ENCODE measurements around the gene TXN. TPM values are rescaled to one million over a fixed set of nuclear protein-coding genes. Genes with fewer than 3 reads are reported as not detected.

The TXN gene
- total and polyA plus RNA-seq, 2 of the 4 experiments (the other 2 are of a cell fraction), result 277 to 578 TPM

DNA sequence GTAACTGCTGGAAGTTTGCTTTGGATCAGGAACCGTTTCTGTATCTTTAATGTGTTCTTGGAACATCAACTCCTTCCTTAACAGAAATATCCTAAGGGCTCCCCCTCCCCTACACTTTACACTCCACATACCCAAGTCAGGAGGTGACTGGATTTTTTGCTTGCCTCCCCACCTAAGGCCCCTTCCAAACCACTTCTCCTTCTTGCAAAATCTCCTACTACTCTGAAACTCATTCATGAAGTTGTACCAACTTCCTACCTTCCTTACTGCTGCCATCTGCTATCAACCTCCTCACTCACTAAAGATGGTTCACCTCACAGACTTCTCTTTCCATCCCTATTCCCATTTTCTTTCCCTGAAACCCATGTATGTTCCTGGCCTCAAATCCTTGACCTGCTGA is 16.1 kb downstream of the TXN start:
- Histone ChIP-seq H2AK9ac (replicated peaks; ENCODE audit: low read depth, low read length, poor library complexity) (no peak overlapping the region), H3K4me3 (ENCODE audit: insufficient read depth, low read depth, low read length) (no peak overlapping the region), H3K9ac (ENCODE audit: low read depth, low read length) (no peak overlapping the region), H2BK15ac (ENCODE audit: low read depth, low read length) (no peak overlapping the region), H2BK5ac (ENCODE audit: low read depth, low read length, poor library complexity, severe bottlenecking) (no peak overlapping the region), H3K4me1 (ENCODE audit: control insufficient read depth, insufficient read depth, low read length) (peaks cover 3% of the 10 kb centered on the region), H3K23ac (ENCODE audit: low read depth, low read length) (no peak overlapping the region), H4K5ac (ENCODE audit: low read depth, low read length) (no peak overlapping the region), H3K4me2 (ENCODE audit: low read depth, low read length) (no peak overlapping the region), H3K4ac (ENCODE audit: low read depth, low read length) (no peak overlapping the region), H3K18ac (ENCODE audit: low read depth, low read length) (no peak overlapping the region), H4K91ac (ENCODE audit: insufficient read depth, low read depth, low read length) (no peak overlapping the region), H3K9me3 (ENCODE audit: control insufficient read depth, insufficient read depth, low read length) (peaks cover 3% of the 10 kb centered on the region; the same call in 1 of the 2 replicates), H2AFZ (replicated peaks; ENCODE audit: low read length, poor library complexity) (no peak overlapping the region), H3K36me3 (ENCODE audit: control insufficient read depth, insufficient read depth, low read length) (peaks cover 19% of the 10 kb centered on the region), H3K56ac (ENCODE audit: extremely low read depth, insufficient read depth, low read length) (no peak overlapping the region), H3K27ac (ENCODE audit: insufficient read depth, low read length) (no peak overlapping the region), H2AK5ac (ENCODE audit: low read depth, low read length) (no peak overlapping the region), H4K20me1 (ENCODE audit: insufficient read depth, low read length) (0 out of 2 replicates have a peak, but pooled peaks cover 3% of the 10 kb centered on the region), H3K9me1 (ENCODE audit: insufficient read depth, low read length) (no peaks in the 10 kb centered on the region), H2BK20ac (ENCODE audit: low read depth, low read length) (no peak overlapping the region), H3K27me3 (ENCODE audit: control insufficient read depth, insufficient read depth, low read length) (no peaks in the 10 kb centered on the region), H4K8ac (ENCODE audit: low read depth in 2 of 2, low read length in 2 of 2) (no peak overlapping the region), H2BK120ac (ENCODE audit: low read depth, low read length) (no peak overlapping the region), H3K14ac (replicated peaks; ENCODE audit: low read depth, low read length) (no peak overlapping the region), H3K79me1 (ENCODE audit: low read depth in 1 of 2, low read length in 2 of 2) (peaks cover 0 to 8% of the 10 kb centered on the region in 2 experiments; a peak in 3 of 4 replicates)
- in situ Hi-C loops (cut with MboI; ENCODE audit: low sequenced_read_pairs) (no loop called here), intact Hi-C loops (cut with micrococcal nuclease) (no loop called here), dilution Hi-C loops (cut with HindIII; ENCODE audit: low sequenced_read_pairs, unreplicated experiment) (no loop called here)
- TF ChIP-seq NFE2L2 (IDR thresholded peaks at IDR 0.05; ENCODE audit: low read depth, low read length), result no peak
- BruUV-seq (replicated peaks), result no TSS peak
- WGBS, 2 experiments (ENCODE audit: extremely low coverage in 2 of 2, insufficient read length in 1 of 2), result no CpG with 5 or more reads among the region's 1 CpG
- ChIA-PET CTCF (no interaction called here), POLR2A (ENCODE audit: unreplicated experiment) (no interaction called here)
- ATAC-seq (ENCODE audit: low read depth), result no peak
- DNase-seq, result no peak

All from IMR-90 (cell line).